Erythroblast (primary cell): ENCODE measurements around the gene IL17B.
"Not testable (repeated sequence)": the region's sequence is repeated elsewhere in the genome, so short reads cannot be mapped to it uniquely, and the experiment has no call there.

Experiments used
- DNase-seq, 2 experiments: peaks; one replicate each; lab custom pipeline; 2025; lab: John Stamatoyannopoulos, UW
- GATA1 ChIP-seq: IDR thresholded peaks from 2 replicates; pipeline ENCODE4 v1.6.1; 2011; ENCODE audit warnings: low read depth, mild to moderate bottlenecking, control low read depth, low read length, moderate library complexity
- POLR2A ChIP-seq: IDR thresholded peaks from 2 replicates; pipeline ENCODE4 v1.6.1; 2011; ENCODE audit warnings: mild to moderate bottlenecking, low read length

Gene IL17B

DNA sequence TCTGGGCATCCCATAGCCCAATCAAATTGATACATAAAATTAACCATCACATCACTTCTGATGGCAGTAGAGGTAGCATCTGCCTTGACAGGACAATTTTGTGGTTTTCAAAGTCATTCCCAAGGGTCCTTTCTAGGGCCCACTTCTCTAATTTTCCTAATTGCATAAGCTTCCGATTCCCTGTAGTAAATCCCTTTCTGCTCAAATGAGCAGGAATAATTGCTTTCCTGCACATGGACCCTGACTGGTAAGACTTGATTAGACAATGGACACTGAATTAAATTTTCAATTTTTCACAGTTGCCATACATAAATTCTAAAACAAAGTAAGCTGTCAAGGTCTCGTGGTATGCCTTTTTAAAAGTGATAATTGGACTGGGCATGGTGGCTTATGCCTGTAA lies 22.0 kb upstream of the IL17B start:
- DNase-seq = no peak
- TF ChIP-seq POLR2A = no peak
- TF ChIP-seq GATA1 = no peak

DNA sequence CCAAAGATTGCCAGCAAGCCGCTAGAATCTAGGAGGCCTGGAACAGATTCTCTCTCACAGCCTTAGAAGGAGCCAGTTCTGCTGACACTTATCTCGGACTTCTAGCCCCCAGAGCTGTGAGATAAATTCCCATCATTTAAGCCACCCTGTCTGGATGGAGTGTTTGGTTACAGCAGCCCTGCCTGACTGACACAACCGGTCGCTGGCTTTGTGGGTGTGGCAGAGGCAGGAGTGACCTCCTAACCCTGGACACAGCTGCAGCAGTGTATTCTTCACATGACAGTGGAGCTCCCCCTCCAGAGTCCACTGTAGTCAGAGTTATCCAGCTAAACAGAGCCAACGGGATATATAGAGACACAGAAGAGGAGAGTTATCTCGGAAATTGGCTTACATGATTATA lies 21.2 kb upstream of the IL17B start:
- TF ChIP-seq POLR2A = no peak
- TF ChIP-seq GATA1 = no peak
- DNase-seq = no peak

DNA sequence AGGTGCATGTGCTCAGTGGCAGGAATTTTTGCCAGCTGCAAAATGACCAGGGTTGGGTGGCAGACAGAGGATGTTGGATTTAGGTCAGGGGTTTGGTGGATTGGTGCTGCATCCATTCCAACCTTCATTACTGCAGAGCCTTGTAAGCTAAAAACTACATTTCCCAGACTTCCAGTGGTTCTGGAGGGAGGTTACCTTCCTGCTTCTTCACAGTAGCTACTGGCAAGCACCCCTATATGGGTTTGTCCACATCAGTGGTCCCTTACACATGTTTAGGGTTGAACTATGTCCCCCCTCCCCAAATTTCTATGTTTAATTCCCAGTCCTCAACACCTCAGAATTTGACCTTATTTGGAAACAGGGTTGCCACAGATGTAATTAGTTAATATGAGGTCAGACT lies 20.7 kb upstream of the IL17B start:
- no peak for DNase-seq

DNA sequence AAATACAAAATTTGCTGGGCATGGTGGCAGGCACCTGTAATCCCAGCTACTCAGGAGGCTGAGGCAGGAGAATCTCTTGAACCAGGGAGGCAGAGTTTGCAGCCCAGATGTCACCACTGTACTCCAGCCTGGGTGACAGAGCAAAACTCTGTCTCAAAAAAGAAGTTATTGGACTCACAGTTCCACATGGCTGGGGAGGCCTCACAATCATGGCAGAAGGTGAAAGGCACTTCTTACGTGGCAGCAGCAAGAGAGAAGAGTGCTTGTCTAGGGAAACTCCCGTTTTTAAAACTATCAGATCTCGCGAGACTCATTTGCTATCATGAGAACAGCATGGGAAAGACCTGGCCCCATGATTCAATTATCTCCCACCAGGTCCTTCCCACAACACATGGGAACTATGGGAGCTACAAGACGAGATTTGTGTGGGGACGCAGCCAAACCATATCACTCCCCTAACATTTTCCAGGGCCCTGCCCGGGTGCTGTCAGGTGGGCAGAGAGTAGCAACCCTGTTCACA lies 19.7 kb upstream of the IL17B start:
- DNase-seq = not testable (repeated sequence)

More for the DNA sequence above, 20.7 kb upstream of the IL17B start:
- TF ChIP-seq POLR2A (no peak), GATA1 (no peak)

DNA sequence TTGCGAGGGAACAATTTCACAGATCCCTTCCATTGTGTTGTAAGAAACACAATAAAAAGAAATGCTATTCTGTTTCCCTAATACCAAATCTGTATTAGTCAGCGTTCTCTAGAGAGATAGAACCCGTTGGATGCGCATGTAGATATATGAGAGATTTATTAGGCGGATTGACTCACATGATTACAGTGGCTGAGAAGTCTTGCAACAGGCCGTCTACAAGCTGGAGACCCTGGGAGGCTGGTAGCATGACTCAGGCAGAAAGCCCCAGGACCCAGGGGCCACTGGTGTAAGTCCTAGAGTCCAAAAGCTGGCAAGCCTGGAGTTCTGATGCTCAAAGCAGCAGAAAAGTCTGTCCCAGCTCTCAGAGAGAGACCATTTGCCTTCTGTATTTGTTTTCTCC lies 18.4 kb upstream of the IL17B start:
- no peak for DNase-seq

DNA sequence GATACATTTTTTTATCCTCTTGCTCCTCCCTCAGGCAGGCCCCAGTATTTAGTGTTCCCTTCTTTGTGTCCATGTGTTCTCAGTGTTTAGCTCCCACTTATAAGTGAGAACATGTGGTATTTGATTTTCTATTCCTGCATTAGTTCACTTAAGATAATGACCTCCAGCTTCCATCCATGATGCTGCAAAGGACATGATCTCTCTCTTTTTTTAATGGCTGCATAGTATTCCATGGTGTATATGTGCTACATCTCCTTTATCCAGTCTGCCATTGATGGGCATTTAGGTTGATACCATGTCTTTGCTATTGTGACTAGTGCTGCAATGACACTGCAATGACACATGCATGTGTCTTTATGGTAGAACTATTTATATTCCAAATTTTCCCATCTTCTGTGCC lies 15.9 kb upstream of the IL17B start:
- DNase-seq = not testable (repeated sequence)

More for the DNA sequence above, 18.4 kb upstream of the IL17B start:
- TF ChIP-seq GATA1 (no peak), POLR2A (no peak)

DNA sequence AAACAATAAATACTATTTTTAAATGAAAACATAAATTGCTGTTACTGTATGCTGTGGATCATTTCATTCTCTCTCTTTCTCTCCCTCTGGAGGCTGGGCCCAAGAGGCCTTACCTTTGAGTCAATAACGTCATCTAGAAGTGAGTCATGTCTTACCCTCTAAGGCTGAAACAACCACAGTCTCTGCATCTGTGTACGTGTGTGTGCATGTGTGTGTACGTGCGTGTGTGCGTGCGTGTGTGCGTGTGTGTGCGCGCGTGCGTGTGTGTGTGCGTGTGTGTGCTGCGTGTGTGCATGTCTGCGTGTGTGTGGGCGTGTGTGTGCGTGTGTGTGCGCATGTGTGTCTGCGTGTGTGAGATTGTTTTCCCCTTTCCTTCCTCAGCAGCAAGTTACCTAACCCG lies 13.6 kb upstream of the IL17B start:
- TF ChIP-seq POLR2A (no peak), GATA1 (no peak)
- DNase-seq = no peak

DNA sequence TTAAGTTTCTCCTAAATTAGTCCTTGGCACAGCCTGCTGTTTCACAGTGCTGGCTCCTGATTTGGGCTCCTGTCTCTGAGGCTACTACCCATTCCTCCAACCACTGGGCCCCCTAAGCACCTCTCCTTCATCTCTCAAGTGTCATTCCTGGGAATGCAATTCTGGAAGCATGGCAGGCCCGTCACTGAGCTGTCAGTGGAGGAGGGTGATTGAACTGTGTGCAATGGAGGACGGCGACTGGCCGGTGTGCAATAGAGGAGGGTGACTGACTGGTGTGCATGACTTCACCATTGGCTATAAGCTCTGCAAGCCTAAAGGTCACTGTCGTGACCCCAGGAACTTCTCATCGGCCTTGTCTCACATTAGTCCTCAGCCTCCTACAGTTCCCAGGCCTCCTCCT lies 12.4 kb upstream of the IL17B start:
- no peak for DNase-seq
- TF ChIP-seq POLR2A = no peak
- no peak for TF ChIP-seq GATA1

DNA sequence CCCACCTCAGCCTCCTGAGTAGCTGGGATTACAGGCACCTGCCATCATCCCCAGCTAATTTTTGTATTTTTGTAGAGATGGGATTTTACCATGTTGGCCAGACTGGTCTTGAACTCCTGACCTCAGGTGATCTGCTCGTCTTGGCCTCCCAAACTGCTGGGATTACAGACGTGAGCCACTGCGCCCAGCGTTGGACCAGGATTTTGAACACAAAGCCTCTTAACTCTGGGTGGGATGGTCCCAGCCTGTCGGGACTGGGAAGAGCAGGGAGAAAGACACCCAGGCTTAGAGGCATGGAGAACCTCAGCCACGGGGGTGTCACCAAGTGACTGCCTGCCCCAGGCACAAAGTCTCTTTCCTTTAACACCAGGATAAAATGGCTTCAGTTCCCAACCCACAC lies 12.0 kb upstream of the IL17B start:
- DNase-seq = not testable (repeated sequence)

DNA sequence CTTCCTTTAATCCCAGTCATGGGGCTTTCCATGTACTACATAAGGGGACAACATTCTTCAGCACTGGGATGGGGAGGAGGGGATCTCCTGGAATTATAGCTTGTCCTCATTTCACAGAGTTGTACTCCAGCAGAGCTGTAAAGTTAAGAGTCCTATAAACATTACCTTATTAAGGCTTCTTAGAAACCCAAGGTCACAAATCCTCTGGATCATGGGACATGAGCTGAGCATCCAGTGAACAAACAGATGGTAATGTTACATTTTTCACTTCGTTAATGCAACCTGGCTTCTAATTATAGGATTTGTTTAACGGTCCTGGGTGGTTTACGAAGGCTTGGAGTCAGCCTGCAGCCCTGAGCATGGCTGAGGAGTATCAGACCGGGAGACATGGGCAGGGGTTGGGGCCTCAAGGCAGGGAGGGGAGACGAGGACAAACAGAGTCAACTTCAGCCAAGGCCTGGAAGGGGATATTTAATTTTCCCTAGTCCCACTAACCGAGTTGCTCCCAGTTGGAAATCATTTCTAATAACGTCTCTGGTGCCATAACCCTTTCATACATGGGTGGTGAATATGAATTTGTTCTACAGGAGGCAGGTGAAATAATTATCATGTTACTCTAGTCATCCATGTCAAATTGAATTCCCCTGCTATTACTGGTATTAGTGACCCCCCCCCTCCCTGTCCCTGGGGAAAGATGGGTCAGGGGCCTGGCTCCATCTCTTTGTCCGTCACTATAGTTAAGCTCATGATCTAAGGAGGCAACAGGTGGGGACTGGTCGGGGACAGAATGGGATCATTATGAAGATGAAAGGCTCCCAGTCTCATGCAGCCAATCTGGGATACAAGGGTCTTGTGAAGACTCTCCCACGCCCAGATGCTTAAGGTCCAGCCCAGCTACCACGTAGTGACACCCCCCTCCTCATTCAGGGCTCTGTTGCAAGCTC lies 10.7 kb upstream of the IL17B start:
- DNase-seq = no peak
- TF ChIP-seq GATA1 = no peak
- TF ChIP-seq POLR2A = no peak

DNA sequence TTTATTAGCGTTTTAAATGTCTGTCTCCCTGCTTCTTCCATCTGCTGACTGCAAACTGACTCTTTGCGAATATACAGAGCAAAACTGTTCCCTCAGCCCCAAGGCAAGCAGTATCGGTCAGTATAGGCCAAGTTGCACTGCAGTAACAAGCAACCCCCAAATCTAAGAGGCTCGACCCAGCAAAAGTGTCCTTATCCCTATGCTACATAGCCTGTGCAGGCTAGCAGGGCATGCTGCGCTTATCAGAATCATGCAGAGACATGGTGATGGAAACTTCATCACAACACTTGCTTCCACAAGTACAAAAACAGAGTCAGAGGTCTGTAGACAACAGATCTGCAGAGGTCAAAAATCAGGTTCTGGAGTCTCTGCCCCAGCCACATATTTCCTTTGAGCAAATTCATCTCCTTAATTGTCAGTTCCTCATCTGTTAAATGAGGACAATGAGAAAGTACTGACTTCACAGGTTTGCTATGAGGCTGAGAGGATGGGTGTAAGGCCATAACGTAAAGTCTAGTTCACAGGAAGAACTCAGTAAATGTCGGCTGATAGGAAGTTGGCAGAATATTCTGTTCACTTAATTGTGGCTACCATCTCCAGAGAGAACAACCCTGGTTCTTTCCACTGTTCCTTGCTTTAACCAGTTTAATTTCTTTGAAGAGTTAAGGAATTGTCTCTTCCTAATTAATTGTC lies 9.6 kb upstream of the IL17B start:
- no peak for TF ChIP-seq GATA1
- TF ChIP-seq POLR2A = no peak
- DNase-seq = no peak

DNA sequence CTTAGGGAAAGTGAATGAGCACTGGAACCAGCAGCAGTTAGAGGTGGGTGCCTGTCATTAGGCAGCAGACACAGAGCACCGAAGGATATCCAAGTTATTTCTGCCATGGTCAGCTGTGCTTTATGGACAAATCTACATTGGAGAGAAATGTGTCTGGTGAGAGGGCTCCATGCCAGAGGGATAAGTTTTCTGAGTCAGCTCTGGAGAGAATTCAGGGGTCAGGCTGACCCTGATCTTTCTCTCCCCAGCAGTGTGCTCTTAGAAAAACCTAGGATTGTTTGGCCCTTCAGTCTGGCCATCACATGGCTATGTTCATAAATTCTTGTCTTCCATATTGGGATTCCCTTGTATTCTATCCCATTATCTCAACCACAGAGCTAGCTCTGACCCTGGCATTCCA lies 8.9 kb upstream of the IL17B start:
- no peak for DNase-seq
- TF ChIP-seq GATA1 (no peak), POLR2A (no peak)

DNA sequence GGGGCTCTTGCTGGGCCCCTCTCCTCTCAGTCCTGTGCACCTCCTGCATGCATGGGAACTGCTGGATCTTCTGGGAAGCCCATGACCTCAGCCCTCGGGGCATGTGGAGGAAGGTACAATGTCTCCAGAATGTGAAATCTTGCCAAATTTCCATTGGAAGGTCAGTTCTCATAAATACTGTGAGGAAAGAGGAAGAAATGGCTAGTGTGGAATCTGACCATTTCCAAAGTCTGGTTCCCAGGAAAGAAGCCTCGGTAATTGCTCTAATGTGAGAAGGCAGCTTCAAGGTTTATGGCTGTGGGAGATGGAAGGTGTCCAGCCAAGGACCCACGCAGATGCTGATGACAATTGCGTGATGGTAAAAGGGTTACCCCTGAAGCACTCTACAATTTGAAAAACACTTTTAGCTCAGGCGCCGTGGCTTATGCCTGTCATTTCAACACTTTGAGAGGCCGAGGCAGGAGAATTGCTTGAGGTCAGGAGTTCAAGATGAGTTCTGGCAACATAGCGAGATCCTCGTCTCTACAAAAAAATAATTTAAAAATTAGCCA lies 8.1 kb upstream of the IL17B start:
- TF ChIP-seq GATA1 (no peak), POLR2A (no peak)
- DNase-seq = no peak

DNA sequence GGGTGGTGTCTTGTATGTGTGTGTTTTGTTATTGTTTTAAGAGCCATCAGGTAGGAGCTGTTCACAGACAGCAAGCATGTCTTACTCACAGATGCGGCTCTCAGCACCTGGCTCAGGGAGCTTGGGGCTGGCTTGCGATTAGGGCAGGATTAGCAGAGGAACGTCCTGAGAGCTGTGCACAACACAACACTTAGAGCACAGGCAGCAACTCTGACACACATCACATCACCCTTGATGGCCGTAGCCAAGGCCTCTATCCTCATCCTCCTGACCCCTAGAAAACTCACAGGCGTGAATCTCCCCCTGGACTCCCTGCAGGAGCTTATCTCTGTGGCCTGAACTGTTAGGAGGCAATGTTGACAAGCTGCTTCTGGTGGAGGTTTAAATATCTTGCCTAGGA lies 7.1 kb upstream of the IL17B start:
- TF ChIP-seq GATA1 (no peak), POLR2A (no peak)
- no peak for DNase-seq

DNA sequence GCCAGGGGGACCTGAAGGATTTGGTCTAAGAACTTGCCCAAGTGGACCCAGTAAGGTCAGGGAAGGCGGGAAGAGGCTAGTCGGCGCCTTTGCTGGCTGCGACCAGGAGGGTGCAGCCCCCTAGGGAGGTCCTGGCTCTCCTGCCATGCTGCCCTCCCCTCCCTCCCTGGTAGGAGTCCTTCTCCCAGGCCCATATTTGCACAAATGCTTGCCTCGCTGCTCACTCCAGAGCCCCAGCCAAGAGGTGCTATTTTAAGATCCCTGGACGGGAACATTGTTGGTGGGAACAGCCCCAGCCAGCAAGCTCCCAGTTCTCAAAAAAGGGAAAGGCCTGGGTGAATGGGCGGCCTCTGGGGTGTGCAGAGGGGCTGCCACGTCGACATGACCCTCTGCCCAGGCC lies 4.3 kb upstream of the IL17B start:
- no peak for TF ChIP-seq GATA1
- TF ChIP-seq POLR2A = no peak
- DNase-seq = no peak
